HepG2 (cell line): ENCODE data around the gene CHN2. TPM values are rescaled to one million over a fixed set of nuclear protein-coding genes. Genes with fewer than 3 reads are reported as not detected.

Experiments
- ATAC-seq: fragments of 200-7000 bp; cut with Tn5 transposase; 3 replicates; pipeline ENCODE4 v1.9.1; 2020; ENCODE audit warnings: mild to moderate bottlenecking, moderate library complexity
- BruUV-seq: library from RNA; stranded (reverse); fragments of 400-500 nt; replicated peaks from 2 replicates; lab custom pipeline; 2021; lab: Mats Ljungman, UMichigan
- CTCF ChIA-PET: fragments of 300-600 bp; formaldehyde crosslinking; extraction: SDS; loops from one replicate; lab custom pipeline; 2021; ENCODE audit warnings: low total read pairs, inconsistent platforms, low intra/inter-chr PET ratio; lab: Yijun Ruan, JAX
- POLR2A ChIA-PET: fragments of 350-600 bp; sonication (Branson Sonifier 250); formaldehyde crosslinking; loops from one replicate; lab custom pipeline; 2020; ENCODE audit warnings: antibody characterized with exemption, inconsistent platforms; lab: Yijun Ruan, JAX
- DNase-seq: peaks from one replicate; pipeline ENCODE4 v3.0.0-alpha.2; 2015; ENCODE audit warnings: low spot score
- FAIRE-seq: peaks from 3 replicates; lab custom pipeline; 2011; peaks lifted over from hg19 to GRCh38; lab: Jason Lieb, UNC
- H2AFZ ChIP-seq: one replicate; pipeline ENCODE4 v1.6.1; 2011; ENCODE audit warnings: low read length, inconsistent platforms
- H3K27ac ChIP-seq: fragments of 300-600 bp; 3 replicates; pipeline ENCODE4 v1.8.0; 2011; ENCODE audit warnings: mixed run types, mild to moderate bottlenecking, mixed read lengths, low read length, inconsistent platforms; ENCODE audit not compliant: insufficient read depth; ENCODE audit errors: extremely low read length
- H3K27me3 ChIP-seq, 2 experiments: fragments of 200-600 bp in 1 of 2; 2 replicates in 1 of 2; 3 replicates in 1 of 2; pipeline versions ENCODE4 v1.6.0 to v1.8.0; 2011; ENCODE audit warnings: low read length in 2 of 2, mild to moderate bottlenecking in 2 of 2, moderate library complexity in 2 of 2, inconsistent platforms in 1 of 2; ENCODE audit not compliant: insufficient read depth in 2 of 2, control insufficient read depth in 1 of 2
- H3K36me3 ChIP-seq, 2 experiments: fragments of 200-600 bp in 1 of 2; replicated peaks in 1 of 2; 2 replicates in 1 of 2; 3 replicates in 1 of 2; pipeline versions ENCODE4 v1.5.1 to v1.8.0; 2011; ENCODE audit warnings: low read length in 2 of 2, inconsistent platforms in 1 of 2; ENCODE audit not compliant: insufficient read depth in 2 of 2, control insufficient read depth in 1 of 2
- H3K4me1 ChIP-seq: 2 replicates; pipeline ENCODE4 v1.5.1; 2012; ENCODE audit warnings: low read length, inconsistent platforms; ENCODE audit not compliant: insufficient read depth
- H3K4me2 ChIP-seq: 2 replicates; pipeline ENCODE4 v1.6.0; 2011; ENCODE audit warnings: low read depth, low read length, inconsistent platforms
- H3K4me3 ChIP-seq, 3 experiments: fragments of 200-600 bp in 1 of 3; sonication (generic), shearing (Covaris generic) in 1 of 3; replicated peaks in 1 of 3; 2 replicates each; pipeline ENCODE4 v1.5.1; 2011 to 2016; ENCODE audit warnings: low read length in 3 of 3, inconsistent platforms in 2 of 3, low read depth in 2 of 3, mild to moderate bottlenecking in 2 of 3, control low read depth in 1 of 3, mixed read lengths in 1 of 3; ENCODE audit not compliant: insufficient read depth in 1 of 3
- H3K79me2 ChIP-seq: one replicate; pipeline ENCODE4 v1.6.1; 2011; ENCODE audit warnings: low read length, inconsistent platforms; ENCODE audit not compliant: insufficient read depth
- H3K9ac ChIP-seq: 2 replicates; pipeline ENCODE4 v1.6.0; 2011; ENCODE audit warnings: mild to moderate bottlenecking, low read depth, low read length, inconsistent platforms; ENCODE audit not compliant: insufficient read depth
- H3K9me3 ChIP-seq: 2 replicates; pipeline ENCODE4 v1.5.1; 2012; ENCODE audit warnings: mild to moderate bottlenecking, low read length
- H4K20me1 ChIP-seq: 2 replicates; pipeline ENCODE4 v1.6.0; 2011; ENCODE audit warnings: inconsistent platforms, mild to moderate bottlenecking, low read length, moderate library complexity; ENCODE audit not compliant: insufficient read depth
- AGO1 ChIP-seq: fragments of 200-400 bp; formaldehyde crosslinking; IDR thresholded peaks from 2 replicates; pipeline ENCODE4 v1.6.1; 2017; ENCODE audit warnings: mild to moderate bottlenecking, low read depth, low read length, moderate library complexity; ENCODE audit not compliant: poor library complexity, severe bottlenecking
- HES4 ChIP-seq: sonication (generic); formaldehyde crosslinking; IDR thresholded peaks from 2 replicates; pipeline ENCODE4 v1.9.0; 2021; ENCODE audit warnings: mild to moderate bottlenecking, missing genetic modification reagents, borderline replicate concordance
- MXD3 ChIP-seq: IDR thresholded peaks from 2 replicates; pipeline ENCODE4 v1.6.1; 2016; ENCODE audit warnings: mild to moderate bottlenecking, missing biosample characterization, missing genetic modification reagents
- SCMH1 ChIP-seq: sonication (generic); formaldehyde crosslinking; IDR thresholded peaks from 2 replicates; pipeline ENCODE4 v1.9.0; 2021; ENCODE audit warnings: missing genetic modification reagents, mild to moderate bottlenecking, borderline replicate concordance
- SNAPC4 ChIP-seq: sonication (generic); formaldehyde crosslinking; IDR thresholded peaks from 2 replicates; pipeline ENCODE4 v1.4.0; 2020; ENCODE audit warnings: mild to moderate bottlenecking, missing genetic modification reagents
- ZNF331 ChIP-seq: sonication (generic); formaldehyde crosslinking; IDR thresholded peaks from 2 replicates; pipeline ENCODE4 v1.4.0; 2020; ENCODE audit warnings: missing genetic modification reagents
- ZNF652 ChIP-seq: IDR thresholded peaks from 2 replicates; pipeline ENCODE4 v1.6.1; 2016; ENCODE audit warnings: low read depth, borderline replicate concordance
- ZNF784 ChIP-seq: sonication (generic); formaldehyde crosslinking; IDR thresholded peaks from 2 replicates; pipeline ENCODE4 v1.5.1; 2020; ENCODE audit warnings: missing genetic modification reagents, mild to moderate bottlenecking, borderline replicate concordance
- WGBS: methylation state at CpG from one replicate; pipeline ENCODE4 v1.1.6; 2017; ENCODE audit warnings: low lambda C conversion rate; 5-methylcytosine and 5-hydroxymethylcytosine counted together
- in situ Hi-C: cut with HindIII; loops from 2 replicates; pipeline ENCODE4 v1.10.0; 2017; ENCODE audit warnings: low pct_unique_long_range_greater_than_20kb; ENCODE audit not compliant: extremely low pct_ligation_motif_present
- intact Hi-C: fragments of 100-400 bp; cut with micrococcal nuclease; formaldehyde crosslinking; loops from one replicate; pipeline ENCODE4 v1.10.0; 2022; ENCODE audit not compliant: unreplicated experiment
- polyA plus RNA-seq, 8 experiments: library from polyadenylated mRNA; depleted of rRNA in 3 of 8; stranded (reverse) in 7 of 8; unstranded in 1 of 8; fragments of >200 nt; fragmentation: Illumina TruSeq in 4 of 8; extraction: Trizol in 4 of 8; gene quantifications; 2 replicates each; pipeline versions ENCODE4 v1.2.1 to v1.2.3, GENCODE V29; 2011 to 2016; ENCODE audit warnings: low read depth in 4 of 8, missing spikeins in 1 of 8, mixed read lengths in 1 of 8; ENCODE audit not compliant: insufficient read depth in 1 of 8
- total RNA-seq, 5 experiments: library from RNA; depleted of rRNA; stranded (reverse); fragments of >200 nt; fragmentation: Illumina TruSeq; extraction: Trizol; gene quantifications; 2 replicates each; pipeline ENCODE4 v1.2.3, GENCODE V29; 2016; ENCODE audit warnings: low read depth in 1 of 5
- TF ChIP-seq, protein P1 (sequence below): sonication (generic); formaldehyde crosslinking; IDR thresholded peaks from one replicate; pipeline ENCODE4 v1.5.1; 2020; ENCODE audit warnings: mild to moderate bottlenecking, missing genetic modification reagents; ENCODE audit errors: not compliant biosample characterization

The CHN2 gene
- total and polyA plus RNA-seq, 2 of the 13 experiments (the other 11 are each of a cell fraction or from before 2014, with no cell fraction given): 23.5 to 30.5 TPM

GRCh38 chr7:29149036-29149435, 45.5 kb upstream of the CHN2 start:
- no peak for FAIRE-seq
- TF ChIP-seq MXD3 (CRISPR knock-in tag) (no peak), ZNF784 (no peak), ZNF331 (CRISPR knock-in tag) (no peak), HES4 (CRISPR knock-in tag) (no peak), ZNF652 (CRISPR knock-in tag) (no peak), AGO1 (no peak), SNAPC4 (CRISPR knock-in tag) (no peak), SCMH1 (CRISPR knock-in tag) (no peak)
- TF ChIP-seq, protein P1, sequence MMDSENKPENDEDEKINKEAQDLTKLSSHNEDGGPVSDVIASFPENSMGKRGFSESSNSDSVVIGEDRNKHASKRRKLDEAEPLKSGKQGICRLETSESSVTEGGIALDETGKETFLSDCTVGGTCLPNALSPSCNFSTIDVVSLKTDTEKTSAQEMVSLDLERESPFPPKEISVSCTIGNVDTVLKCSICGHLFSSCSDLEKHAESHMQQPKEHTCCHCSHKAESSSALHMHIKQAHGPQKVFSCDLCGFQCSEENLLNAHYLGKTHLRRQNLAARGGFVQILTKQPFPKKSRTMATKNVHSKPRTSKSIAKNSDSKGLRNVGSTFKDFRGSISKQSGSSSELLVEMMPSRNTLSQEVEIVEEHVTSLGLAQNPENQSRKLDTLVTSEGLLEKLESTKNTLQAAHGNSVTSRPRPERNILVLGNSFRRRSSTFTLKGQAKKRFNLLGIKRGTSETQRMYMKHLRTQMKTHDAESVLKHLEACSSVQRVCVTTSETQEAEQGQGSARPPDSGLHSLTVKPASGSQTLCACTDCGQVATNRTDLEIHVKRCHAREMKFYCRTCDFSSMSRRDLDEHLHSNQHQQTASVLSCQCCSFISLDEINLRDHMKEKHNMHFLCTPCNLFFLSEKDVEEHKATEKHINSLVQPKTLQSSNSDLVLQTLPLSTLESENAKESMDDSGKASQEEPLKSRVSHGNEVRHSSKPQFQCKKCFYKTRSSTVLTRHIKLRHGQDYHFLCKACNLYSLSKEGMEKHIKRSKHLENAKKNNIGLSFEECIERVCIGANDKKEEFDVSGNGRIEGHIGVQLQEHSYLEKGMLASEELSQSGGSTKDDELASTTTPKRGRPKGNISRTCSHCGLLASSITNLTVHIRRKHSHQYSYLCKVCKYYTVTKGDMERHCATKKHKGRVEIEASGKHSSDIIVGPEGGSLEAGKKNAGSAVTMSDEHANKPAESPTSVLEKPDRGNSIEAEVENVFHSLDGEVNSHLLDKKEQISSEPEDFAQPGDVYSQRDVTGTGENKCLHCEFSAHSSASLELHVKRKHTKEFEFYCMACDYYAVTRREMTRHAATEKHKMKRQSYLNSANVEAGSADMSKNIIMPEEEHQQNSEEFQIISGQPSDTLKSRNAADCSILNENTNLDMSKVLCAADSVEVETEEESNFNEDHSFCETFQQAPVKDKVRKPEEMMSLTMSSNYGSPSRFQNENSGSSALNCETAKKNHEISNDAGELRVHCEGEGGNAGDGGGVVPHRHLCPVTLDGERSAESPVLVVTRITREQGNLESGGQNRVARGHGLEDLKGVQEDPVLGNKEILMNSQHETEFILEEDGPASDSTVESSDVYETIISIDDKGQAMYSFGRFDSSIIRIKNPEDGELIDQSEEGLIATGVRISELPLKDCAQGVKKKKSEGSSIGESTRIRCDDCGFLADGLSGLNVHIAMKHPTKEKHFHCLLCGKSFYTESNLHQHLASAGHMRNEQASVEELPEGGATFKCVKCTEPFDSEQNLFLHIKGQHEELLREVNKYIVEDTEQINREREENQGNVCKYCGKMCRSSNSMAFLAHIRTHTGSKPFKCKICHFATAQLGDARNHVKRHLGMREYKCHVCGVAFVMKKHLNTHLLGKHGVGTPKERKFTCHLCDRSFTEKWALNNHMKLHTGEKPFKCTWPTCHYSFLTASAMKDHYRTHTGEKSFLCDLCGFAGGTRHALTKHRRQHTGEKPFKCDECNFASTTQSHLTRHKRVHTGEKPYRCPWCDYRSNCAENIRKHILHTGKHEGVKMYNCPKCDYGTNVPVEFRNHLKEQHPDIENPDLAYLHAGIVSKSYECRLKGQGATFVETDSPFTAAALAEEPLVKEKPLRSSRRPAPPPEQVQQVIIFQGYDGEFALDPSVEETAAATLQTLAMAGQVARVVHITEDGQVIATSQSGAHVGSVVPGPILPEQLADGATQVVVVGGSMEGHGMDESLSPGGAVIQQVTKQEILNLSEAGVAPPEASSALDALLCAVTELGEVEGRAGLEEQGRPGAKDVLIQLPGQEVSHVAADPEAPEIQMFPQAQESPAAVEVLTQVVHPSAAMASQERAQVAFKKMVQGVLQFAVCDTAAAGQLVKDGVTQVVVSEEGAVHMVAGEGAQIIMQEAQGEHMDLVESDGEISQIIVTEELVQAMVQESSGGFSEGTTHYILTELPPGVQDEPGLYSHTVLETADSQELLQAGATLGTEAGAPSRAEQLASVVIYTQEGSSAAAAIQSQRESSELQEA (CRISPR knock-in tag): no peak

More at GRCh38 chr7:29149036-29149435, 45.5 kb upstream of the CHN2 start:
- H3K4me2 ChIP-seq: no peak overlapping the region
- CTCF ChIA-PET: no interaction called here
- peaks cover 48% of the 10 kb centered on the region for H3K4me1 ChIP-seq
- DNase-seq (no peak), ATAC-seq (no peak)
- H3K27ac ChIP-seq: no peak overlapping the region
- no peaks in the 10 kb centered on the region; a peak in 1 of 5 replicates for H3K27me3 ChIP-seq
- BruUV-seq: no TSS peak
- H4K20me1 ChIP-seq: no peaks in the 10 kb centered on the region
- intact Hi-C loops: no loop called here
- no peaks in the 10 kb centered on the region for H3K36me3 ChIP-seq
- in situ Hi-C loops: no loop called here
- H3K9ac ChIP-seq: no peak overlapping the region
- H3K9me3 ChIP-seq: no peaks in the 10 kb centered on the region
- H3K79me2 ChIP-seq: peaks cover 17% of the 10 kb centered on the region
- WGBS: 88% methylated on average over 12 of the region's 12 CpGs
- POLR2A ChIA-PET: interaction anchor here (0.7 to 1.1 kb wide), 3 partner anchors 8 to 134 kb away, joined by 3 to 6 read pairs (median 4); no protein-coding TSS in a partner anchor
- H3K4me3 ChIP-seq: no peak overlapping the region
- no peak overlapping the region for H2AFZ ChIP-seq
